Left ventricle myocardium inferior (tissue), 1 donor: Measurements from ENCODE around the gene BMPR2. TPM values are rescaled to one million over a fixed set of nuclear protein-coding genes. Genes with fewer than 3 reads are reported as not detected.
"Not testable (repeated sequence)": the region's sequence is repeated elsewhere in the genome, so short reads cannot be mapped to it uniquely, and the experiment has no call there.

Experiments
- DNase-seq: peaks from one replicate; pipeline ENCODE4 v3.0.0-alpha.2; 2020
- H3K27ac ChIP-seq: fragments of 200-600 bp; replicated peaks from 2 replicates; pipeline ENCODE4 v1.8.0; 2021
- H3K27me3 ChIP-seq: fragments of 200-600 bp; 2 replicates; pipeline ENCODE4 v1.8.0; 2021; ENCODE audit warnings: low read depth
- H3K36me3 ChIP-seq: fragments of 200-600 bp; 2 replicates; pipeline ENCODE4 v1.8.0; 2021
- H3K4me1 ChIP-seq: fragments of 200-600 bp; 2 replicates; pipeline ENCODE4 v1.8.0; 2021
- H3K4me3 ChIP-seq: fragments of 200-600 bp; 2 replicates; pipeline ENCODE4 v1.8.0; 2021; ENCODE audit warnings: mild to moderate bottlenecking, moderate library complexity
- H3K9me3 ChIP-seq: fragments of 200-600 bp; replicated peaks from 2 replicates; pipeline ENCODE4 v1.8.0; 2021
- CTCF ChIP-seq: fragments of 200-600 bp; IDR thresholded peaks from 2 replicates; pipeline ENCODE4 v1.8.0; 2021; ENCODE audit warnings: antibody characterized with exemption, mild to moderate bottlenecking, borderline replicate concordance
- intact Hi-C: fragments of 100-400 bp; cut with micrococcal nuclease; formaldehyde crosslinking; loops from one replicate; pipeline ENCODE4 v1.11.0; 2022
- total RNA-seq: library from RNA; stranded (reverse); fragmentation: NEBNext Ultra II Directional; extraction: Animal tissue kit (Norgen Biotek cat#: 25700); gene quantifications from one replicate; pipeline ENCODE4 v1.2.1, GENCODE V29; 2021
- donor health status: DM: no; HTN: yes; CAD: no; lungs with severe emphysema.

The BMPR2 gene
- total RNA-seq, 1 donor from 2014 or later, result 51.7 TPM

DNA sequence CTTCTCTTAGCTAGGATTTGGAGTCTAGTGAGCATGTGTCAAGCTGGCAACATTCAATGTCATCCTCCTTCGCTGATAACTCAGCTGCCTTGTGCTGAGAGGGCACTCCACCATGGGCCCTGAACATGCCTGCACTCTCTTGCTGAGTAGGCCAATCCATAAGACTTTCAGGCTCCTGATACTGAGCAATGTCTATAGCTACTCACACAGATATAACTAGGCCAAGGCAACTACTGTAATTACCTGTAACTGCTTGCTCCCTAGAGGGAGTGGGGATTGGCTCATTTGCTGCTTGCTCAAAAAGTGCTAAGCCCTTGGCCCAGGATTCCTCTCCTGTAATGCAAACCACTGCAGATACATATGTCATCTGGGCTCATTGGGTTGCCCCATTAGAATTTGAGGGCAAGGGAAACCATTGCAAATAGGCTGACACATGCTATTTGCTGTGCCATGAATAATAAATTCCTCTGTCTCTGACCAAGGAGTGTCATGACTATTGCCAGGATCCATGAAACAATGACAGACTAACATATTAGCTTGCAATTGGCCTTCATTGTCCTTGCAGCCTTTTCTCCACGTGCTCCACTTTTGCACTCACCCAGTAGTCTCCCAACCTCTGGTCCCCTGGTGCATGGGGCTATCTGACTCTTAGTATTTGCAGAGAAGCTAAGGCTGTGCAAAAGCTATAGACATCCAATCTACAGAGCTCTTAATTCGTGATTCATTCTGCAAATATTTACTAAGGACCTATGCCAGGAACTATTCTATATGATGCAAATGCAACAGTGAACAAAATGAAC is 36.9 kb upstream of the BMPR2 start:
- H3K9me3 ChIP-seq, result no peaks in the 10 kb centered on the region
- no peak overlapping the region for H3K4me3 ChIP-seq
- H3K4me1 ChIP-seq, result peaks cover 17% of the 10 kb centered on the region
- H3K27ac ChIP-seq, result no peak overlapping the region
- DNase-seq, result no peak
- H3K36me3 ChIP-seq, result no peaks in the 10 kb centered on the region
- H3K27me3 ChIP-seq, result no peaks in the 10 kb centered on the region
- no peak for TF ChIP-seq CTCF
- intact Hi-C loops, result no loop called here

GRCh38 chr2:202344178-202344577 is 31.9 kb upstream of the BMPR2 start:
- TF ChIP-seq CTCF, result no peak
- intact Hi-C loops, result no loop called here
- no peak for DNase-seq

GRCh38 chr2:202346180-202346579 is 29.9 kb upstream of the BMPR2 start:
- intact Hi-C loops, result no loop called here
- Histone ChIP-seq H3K36me3 (no peaks in the 10 kb centered on the region), H3K4me3 (no peak overlapping the region), H3K4me1 (no peaks in the 10 kb centered on the region), H3K9me3 (no peaks in the 10 kb centered on the region), H3K27ac (no peak overlapping the region), H3K27me3 (no peaks in the 10 kb centered on the region)
- TF ChIP-seq CTCF, result no peak
- no peak for DNase-seq

More at GRCh38 chr2:202344178-202344577, 31.9 kb upstream of the BMPR2 start:
- no peaks in the 10 kb centered on the region for H3K36me3 ChIP-seq
- no peak overlapping the region for H3K4me3 ChIP-seq
- no peaks in the 10 kb centered on the region for H3K27me3 ChIP-seq
- H3K4me1 ChIP-seq, result no peaks in the 10 kb centered on the region
- H3K27ac ChIP-seq, result no peak overlapping the region
- H3K9me3 ChIP-seq, result no peaks in the 10 kb centered on the region

DNA sequence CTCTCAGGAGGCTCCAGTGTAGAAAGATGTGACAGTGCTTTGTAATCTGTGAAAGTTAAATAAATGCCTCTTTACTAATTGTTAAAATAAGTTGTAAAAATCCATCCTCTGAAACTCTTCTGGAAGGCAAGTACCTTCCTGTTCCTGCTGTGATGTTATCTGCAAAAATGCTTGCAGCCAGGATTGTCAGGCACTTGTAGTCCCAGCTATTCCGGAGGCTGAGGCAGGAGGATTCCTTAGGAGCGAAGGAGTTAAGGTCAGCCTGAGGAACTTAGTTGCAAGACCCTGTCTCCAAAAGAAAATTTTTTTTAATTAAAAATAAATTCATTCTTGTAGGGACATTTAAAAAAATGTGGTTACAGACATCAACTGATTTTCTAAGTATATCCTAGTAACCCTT is 22.7 kb upstream of the BMPR2 start:
- Histone ChIP-seq H3K27me3 (no peaks in the 10 kb centered on the region), H3K36me3 (no peaks in the 10 kb centered on the region), H3K4me3 (no peak overlapping the region), H3K9me3 (no peaks in the 10 kb centered on the region), H3K27ac (no peak overlapping the region), H3K4me1 (no peaks in the 10 kb centered on the region)
- intact Hi-C loops, result no loop called here
- DNase-seq, result no peak
- TF ChIP-seq CTCF, result no peak

DNA sequence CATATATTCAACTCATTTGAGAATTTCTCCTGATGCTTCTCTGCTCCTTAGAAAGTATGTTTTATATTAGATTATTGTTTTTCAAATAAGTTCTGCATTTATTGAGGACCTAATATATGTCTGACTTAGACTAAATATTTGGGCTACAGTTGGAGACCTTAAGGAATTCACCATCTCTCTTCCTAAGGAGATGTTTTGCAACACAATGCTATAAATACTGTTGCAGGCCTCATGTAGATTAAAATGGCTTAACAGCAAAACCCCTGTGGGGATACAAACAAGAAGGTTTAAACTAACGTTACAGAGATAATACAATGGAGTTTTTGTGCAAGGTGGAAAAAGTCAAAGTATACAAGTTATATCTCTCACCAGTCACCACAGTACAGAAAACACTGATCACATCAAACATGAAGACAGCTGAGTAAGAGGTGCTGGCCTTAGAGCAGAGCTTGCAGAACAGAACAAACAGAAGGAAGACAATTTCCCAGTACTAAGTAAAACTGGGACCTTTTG is 20.1 kb upstream of the BMPR2 start:
- H3K4me3 ChIP-seq, result no peak overlapping the region
- H3K36me3 ChIP-seq, result no peaks in the 10 kb centered on the region
- no peak for DNase-seq
- intact Hi-C loops, result no loop called here
- no peaks in the 10 kb centered on the region for H3K9me3 ChIP-seq
- no peaks in the 10 kb centered on the region for H3K27me3 ChIP-seq
- TF ChIP-seq CTCF, result no peak
- H3K27ac ChIP-seq, result no peak overlapping the region
- no peaks in the 10 kb centered on the region for H3K4me1 ChIP-seq

DNA sequence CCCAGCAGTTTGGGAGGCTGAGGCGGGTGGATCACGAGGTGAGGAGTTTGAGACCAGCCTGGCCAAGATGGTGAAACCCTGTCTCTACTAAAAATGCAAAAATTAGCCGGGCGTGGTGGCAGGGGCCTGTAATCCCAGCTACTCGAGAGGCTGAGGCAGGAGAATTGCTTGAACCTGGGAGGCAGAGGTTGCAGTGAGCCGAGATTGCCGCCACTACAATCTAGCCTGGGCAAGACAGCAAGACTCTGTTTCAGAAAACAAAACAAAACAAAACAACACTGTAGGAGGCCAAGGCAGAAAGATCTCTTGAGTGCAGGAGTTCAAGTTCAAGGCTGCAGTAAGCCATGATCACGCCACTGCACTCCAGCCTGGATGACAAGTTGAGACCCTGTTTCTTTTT is 17.2 kb upstream of the BMPR2 start:
- DNase-seq, H3K4me3 ChIP-seq, H3K27ac ChIP-seq, H3K4me1 ChIP-seq, H3K36me3 ChIP-seq, H3K27me3 ChIP-seq, H3K9me3 ChIP-seq, intact Hi-C loops: not testable (repeated sequence)
